ENCODE data around the gene KAZN.

- TF ChIP-seq CTCF (IDR thresholded peaks at IDR 0.05 in 8 of 11, conservative IDR thresholded peaks at IDR 0.05 in 3 of 11), result no peak
- no peak for TF ChIP-seq POLR2A (IDR thresholded peaks at IDR 0.05)
- peak; percentile 62 to 83 (median 80) for TF ChIP-seq POLR2AphosphoS5 (IDR thresholded peaks at IDR 0.05)
Observed at GRCh38 chr1:15020943-15021745, 422.7 kb downstream of the KAZN start.
